Measurements from ENCODE around the gene MPL. TPM values are rescaled to one million over a fixed set of nuclear protein-coding genes. Genes with fewer than 3 reads are reported as not detected.

The MPL gene
- total and polyA plus RNA-seq, 2 of the 8 experiments (the other 6 are each of a cell fraction or from before 2014, with no cell fraction given): 0.08 TPM; not detected in 1

DNA sequence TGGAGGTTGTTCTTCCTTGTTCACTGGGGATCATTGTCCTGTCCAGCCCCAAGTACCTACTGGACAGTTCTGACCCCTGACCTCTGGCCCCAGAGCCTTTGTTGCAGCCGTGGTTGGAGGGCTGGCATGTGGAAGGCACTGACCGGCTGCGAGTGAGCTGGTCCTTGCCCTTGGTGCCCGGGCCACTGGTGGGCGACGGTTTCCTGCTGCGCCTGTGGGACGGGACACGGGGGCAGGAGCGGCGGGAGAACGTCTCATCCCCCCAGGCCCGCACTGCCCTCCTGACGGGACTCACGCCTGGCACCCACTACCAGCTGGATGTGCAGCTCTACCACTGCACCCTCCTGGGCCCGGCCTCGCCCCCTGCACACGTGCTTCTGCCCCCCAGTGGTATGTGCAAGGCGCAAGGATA is 25.4 kb upstream of the MPL start (continued):
- TF ChIP-seq, protein P1, sequence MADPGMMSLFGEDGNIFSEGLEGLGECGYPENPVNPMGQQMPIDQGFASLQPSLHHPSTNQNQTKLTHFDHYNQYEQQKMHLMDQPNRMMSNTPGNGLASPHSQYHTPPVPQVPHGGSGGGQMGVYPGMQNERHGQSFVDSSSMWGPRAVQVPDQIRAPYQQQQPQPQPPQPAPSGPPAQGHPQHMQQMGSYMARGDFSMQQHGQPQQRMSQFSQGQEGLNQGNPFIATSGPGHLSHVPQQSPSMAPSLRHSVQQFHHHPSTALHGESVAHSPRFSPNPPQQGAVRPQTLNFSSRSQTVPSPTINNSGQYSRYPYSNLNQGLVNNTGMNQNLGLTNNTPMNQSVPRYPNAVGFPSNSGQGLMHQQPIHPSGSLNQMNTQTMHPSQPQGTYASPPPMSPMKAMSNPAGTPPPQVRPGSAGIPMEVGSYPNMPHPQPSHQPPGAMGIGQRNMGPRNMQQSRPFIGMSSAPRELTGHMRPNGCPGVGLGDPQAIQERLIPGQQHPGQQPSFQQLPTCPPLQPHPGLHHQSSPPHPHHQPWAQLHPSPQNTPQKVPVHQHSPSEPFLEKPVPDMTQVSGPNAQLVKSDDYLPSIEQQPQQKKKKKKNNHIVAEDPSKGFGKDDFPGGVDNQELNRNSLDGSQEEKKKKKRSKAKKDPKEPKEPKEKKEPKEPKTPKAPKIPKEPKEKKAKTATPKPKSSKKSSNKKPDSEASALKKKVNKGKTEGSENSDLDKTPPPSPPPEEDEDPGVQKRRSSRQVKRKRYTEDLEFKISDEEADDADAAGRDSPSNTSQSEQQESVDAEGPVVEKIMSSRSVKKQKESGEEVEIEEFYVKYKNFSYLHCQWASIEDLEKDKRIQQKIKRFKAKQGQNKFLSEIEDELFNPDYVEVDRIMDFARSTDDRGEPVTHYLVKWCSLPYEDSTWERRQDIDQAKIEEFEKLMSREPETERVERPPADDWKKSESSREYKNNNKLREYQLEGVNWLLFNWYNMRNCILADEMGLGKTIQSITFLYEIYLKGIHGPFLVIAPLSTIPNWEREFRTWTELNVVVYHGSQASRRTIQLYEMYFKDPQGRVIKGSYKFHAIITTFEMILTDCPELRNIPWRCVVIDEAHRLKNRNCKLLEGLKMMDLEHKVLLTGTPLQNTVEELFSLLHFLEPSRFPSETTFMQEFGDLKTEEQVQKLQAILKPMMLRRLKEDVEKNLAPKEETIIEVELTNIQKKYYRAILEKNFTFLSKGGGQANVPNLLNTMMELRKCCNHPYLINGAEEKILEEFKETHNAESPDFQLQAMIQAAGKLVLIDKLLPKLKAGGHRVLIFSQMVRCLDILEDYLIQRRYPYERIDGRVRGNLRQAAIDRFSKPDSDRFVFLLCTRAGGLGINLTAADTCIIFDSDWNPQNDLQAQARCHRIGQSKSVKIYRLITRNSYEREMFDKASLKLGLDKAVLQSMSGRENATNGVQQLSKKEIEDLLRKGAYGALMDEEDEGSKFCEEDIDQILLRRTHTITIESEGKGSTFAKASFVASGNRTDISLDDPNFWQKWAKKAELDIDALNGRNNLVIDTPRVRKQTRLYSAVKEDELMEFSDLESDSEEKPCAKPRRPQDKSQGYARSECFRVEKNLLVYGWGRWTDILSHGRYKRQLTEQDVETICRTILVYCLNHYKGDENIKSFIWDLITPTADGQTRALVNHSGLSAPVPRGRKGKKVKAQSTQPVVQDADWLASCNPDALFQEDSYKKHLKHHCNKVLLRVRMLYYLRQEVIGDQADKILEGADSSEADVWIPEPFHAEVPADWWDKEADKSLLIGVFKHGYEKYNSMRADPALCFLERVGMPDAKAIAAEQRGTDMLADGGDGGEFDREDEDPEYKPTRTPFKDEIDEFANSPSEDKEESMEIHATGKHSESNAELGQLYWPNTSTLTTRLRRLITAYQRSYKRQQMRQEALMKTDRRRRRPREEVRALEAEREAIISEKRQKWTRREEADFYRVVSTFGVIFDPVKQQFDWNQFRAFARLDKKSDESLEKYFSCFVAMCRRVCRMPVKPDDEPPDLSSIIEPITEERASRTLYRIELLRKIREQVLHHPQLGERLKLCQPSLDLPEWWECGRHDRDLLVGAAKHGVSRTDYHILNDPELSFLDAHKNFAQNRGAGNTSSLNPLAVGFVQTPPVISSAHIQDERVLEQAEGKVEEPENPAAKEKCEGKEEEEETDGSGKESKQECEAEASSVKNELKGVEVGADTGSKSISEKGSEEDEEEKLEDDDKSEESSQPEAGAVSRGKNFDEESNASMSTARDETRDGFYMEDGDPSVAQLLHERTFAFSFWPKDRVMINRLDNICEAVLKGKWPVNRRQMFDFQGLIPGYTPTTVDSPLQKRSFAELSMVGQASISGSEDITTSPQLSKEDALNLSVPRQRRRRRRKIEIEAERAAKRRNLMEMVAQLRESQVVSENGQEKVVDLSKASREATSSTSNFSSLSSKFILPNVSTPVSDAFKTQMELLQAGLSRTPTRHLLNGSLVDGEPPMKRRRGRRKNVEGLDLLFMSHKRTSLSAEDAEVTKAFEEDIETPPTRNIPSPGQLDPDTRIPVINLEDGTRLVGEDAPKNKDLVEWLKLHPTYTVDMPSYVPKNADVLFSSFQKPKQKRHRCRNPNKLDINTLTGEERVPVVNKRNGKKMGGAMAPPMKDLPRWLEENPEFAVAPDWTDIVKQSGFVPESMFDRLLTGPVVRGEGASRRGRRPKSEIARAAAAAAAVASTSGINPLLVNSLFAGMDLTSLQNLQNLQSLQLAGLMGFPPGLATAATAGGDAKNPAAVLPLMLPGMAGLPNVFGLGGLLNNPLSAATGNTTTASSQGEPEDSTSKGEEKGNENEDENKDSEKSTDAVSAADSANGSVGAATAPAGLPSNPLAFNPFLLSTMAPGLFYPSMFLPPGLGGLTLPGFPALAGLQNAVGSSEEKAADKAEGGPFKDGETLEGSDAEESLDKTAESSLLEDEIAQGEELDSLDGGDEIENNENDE (IDR thresholded peaks at IDR 0.05; ENCODE audit: insufficient replicate concordance, low read length): no peak
